IMR-90 (cell line): ENCODE data around the gene TAX1BP1. TPM values are rescaled to one million over a fixed set of nuclear protein-coding genes. Genes with fewer than 3 reads are reported as not detected.

Experiments
- ATAC-seq: fragments of 200-7000 bp; cut with Tn5 transposase; 2 replicates; pipeline ENCODE4 v1.9.1; 2020; ENCODE audit warnings: low read depth, mild to moderate bottlenecking, moderate library complexity
- BruUV-seq: library from RNA; stranded (reverse); fragments of 400-500 nt; replicated peaks from 2 replicates; lab custom pipeline; 2021; lab: Mats Ljungman, UMichigan
- CTCF ChIA-PET: fragments of 300-600 bp; formaldehyde crosslinking; extraction: SDS; loops from one replicate; lab custom pipeline; 2021; ENCODE audit warnings: antibody characterized with exemption; lab: Yijun Ruan, JAX
- POLR2A ChIA-PET: fragments of 300-600 bp; sonication (Branson Sonifier 250); formaldehyde crosslinking; loops from one replicate; lab custom pipeline; 2022; ENCODE audit warnings: antibody characterized with exemption; ENCODE audit not compliant: unreplicated experiment; lab: Charles Lee
- DNase-seq: peaks from one replicate; pipeline ENCODE4 v3.0.0; 2013
- H2AFZ ChIP-seq: replicated peaks from 2 replicates; pipeline ENCODE3; 2013; ENCODE audit warnings: low read length, mild to moderate bottlenecking; ENCODE audit not compliant: poor library complexity
- H2AK5ac ChIP-seq: 2 replicates; pipeline ENCODE4 v1.6.1; 2013; ENCODE audit warnings: low read depth, low read length, inconsistent platforms
- H2AK9ac ChIP-seq: replicated peaks from 2 replicates; pipeline ENCODE3; 2013; ENCODE audit warnings: mild to moderate bottlenecking, low read depth, low read length, moderate library complexity; ENCODE audit not compliant: poor library complexity
- H2BK120ac ChIP-seq: 2 replicates; pipeline ENCODE4 v1.6.1; 2013; ENCODE audit warnings: low read depth, low read length, inconsistent platforms
- H2BK15ac ChIP-seq: 3 replicates; pipeline ENCODE4 v1.6.1; 2013; ENCODE audit warnings: low read depth, low read length, inconsistent platforms
- H2BK20ac ChIP-seq: 2 replicates; pipeline ENCODE4 v1.6.1; 2013; ENCODE audit warnings: low read depth, mild to moderate bottlenecking, inconsistent platforms, low read length, moderate library complexity
- H2BK5ac ChIP-seq: 2 replicates; pipeline ENCODE4 v1.6.1; 2013; ENCODE audit warnings: mild to moderate bottlenecking, low read depth, low read length, inconsistent platforms; ENCODE audit not compliant: poor library complexity, severe bottlenecking
- H3K14ac ChIP-seq: replicated peaks from 2 replicates; pipeline ENCODE4 v1.6.1; 2013; ENCODE audit warnings: low read depth, low read length, inconsistent platforms
- H3K18ac ChIP-seq: 2 replicates; pipeline ENCODE4 v1.6.1; 2013; ENCODE audit warnings: low read depth, low read length, control low read depth
- H3K23ac ChIP-seq: 2 replicates; pipeline ENCODE4 v1.6.1; 2013; ENCODE audit warnings: low read depth, low read length, inconsistent platforms
- H3K27ac ChIP-seq: 2 replicates; pipeline ENCODE4 v1.5.1; 2013; ENCODE audit warnings: mild to moderate bottlenecking, control low read depth, low read length; ENCODE audit not compliant: insufficient read depth
- H3K27me3 ChIP-seq: 2 replicates; pipeline ENCODE4 v1.6.1; 2013; ENCODE audit warnings: low read length; ENCODE audit not compliant: control insufficient read depth, insufficient read depth
- H3K36me3 ChIP-seq: 2 replicates; pipeline ENCODE4 v1.6.1; 2013; ENCODE audit warnings: low read length, mixed read lengths; ENCODE audit not compliant: control insufficient read depth, insufficient read depth
- H3K4ac ChIP-seq: 2 replicates; pipeline ENCODE4 v1.6.1; 2013; ENCODE audit warnings: low read depth, low read length, inconsistent platforms
- H3K4me1 ChIP-seq: 2 replicates; pipeline ENCODE4 v1.6.1; 2013; ENCODE audit warnings: low read length, mixed read lengths; ENCODE audit not compliant: control insufficient read depth, insufficient read depth
- H3K4me2 ChIP-seq: 2 replicates; pipeline ENCODE4 v1.6.1; 2013; ENCODE audit warnings: low read depth, mild to moderate bottlenecking, control low read depth, low read length, moderate library complexity
- H3K4me3 ChIP-seq: 2 replicates; pipeline ENCODE4 v1.5.1; 2013; ENCODE audit warnings: low read depth, mild to moderate bottlenecking, control low read depth, low read length, moderate library complexity; ENCODE audit not compliant: insufficient read depth
- H3K56ac ChIP-seq: 2 replicates; pipeline ENCODE4 v1.6.1; 2013; ENCODE audit warnings: low read length, inconsistent platforms; ENCODE audit not compliant: insufficient read depth; ENCODE audit errors: extremely low read depth
- H3K79me1 ChIP-seq, 2 experiments: 2 replicates each; pipeline ENCODE4 v1.6.1; 2013; ENCODE audit warnings: low read length in 2 of 2, inconsistent platforms in 1 of 2, low read depth in 1 of 2
- H3K9ac ChIP-seq: 2 replicates; pipeline ENCODE4 v1.6.1; 2013; ENCODE audit warnings: low read depth, low read length, control low read depth
- H3K9me1 ChIP-seq: 2 replicates; pipeline ENCODE4 v1.6.1; 2013; ENCODE audit warnings: low read length, inconsistent platforms; ENCODE audit not compliant: insufficient read depth
- H3K9me3 ChIP-seq: 2 replicates; pipeline ENCODE4 v1.6.1; 2013; ENCODE audit warnings: low read length; ENCODE audit not compliant: control insufficient read depth, insufficient read depth
- H4K20me1 ChIP-seq: 2 replicates; pipeline ENCODE4 v1.6.1; 2013; ENCODE audit warnings: low read length, inconsistent platforms; ENCODE audit not compliant: insufficient read depth
- H4K5ac ChIP-seq: 2 replicates; pipeline ENCODE4 v1.6.1; 2013; ENCODE audit warnings: mild to moderate bottlenecking, low read depth, low read length, control low read depth
- H4K8ac ChIP-seq, 2 experiments: 2 replicates each; pipeline ENCODE4 v1.6.1; 2013; ENCODE audit warnings: low read depth in 2 of 2, low read length in 2 of 2, control low read depth in 1 of 2, inconsistent platforms in 1 of 2
- H4K91ac ChIP-seq: 2 replicates; pipeline ENCODE4 v1.6.1; 2013; ENCODE audit warnings: low read depth, low read length, inconsistent platforms; ENCODE audit not compliant: insufficient read depth
- BHLHE40 ChIP-seq: fragments of 150-350 bp; IDR thresholded peaks from 2 replicates; pipeline ENCODE4 v1.6.1; 2016; ENCODE audit warnings: mild to moderate bottlenecking, low read depth, low read length
- CEBPB ChIP-seq: IDR thresholded peaks from 2 replicates; pipeline ENCODE4 v1.6.1; 2012; ENCODE audit warnings: low read depth, low read length, improper control_type of control experiment
- CHD1 ChIP-seq: IDR thresholded peaks from 2 replicates; pipeline ENCODE4 v1.6.1; 2012; ENCODE audit warnings: low read depth, low read length, improper control_type of control experiment
- CTCF ChIP-seq: conservative IDR thresholded peaks from 2 replicates; pipeline ENCODE4 v1.5.1; 2012; ENCODE audit warnings: mild to moderate bottlenecking, low read depth, low read length, improper control_type of control experiment
- ELK1 ChIP-seq: fragments of 150-350 bp; IDR thresholded peaks from 2 replicates; pipeline ENCODE4 v1.6.1; 2016; ENCODE audit warnings: low read depth, mild to moderate bottlenecking, low read length, moderate library complexity, borderline replicate concordance
- FOS ChIP-seq: fragments of 150-350 bp; IDR thresholded peaks from 2 replicates; pipeline ENCODE4 v1.6.1; 2016; ENCODE audit warnings: low read depth, low read length
- MAFK ChIP-seq: IDR thresholded peaks from 2 replicates; pipeline ENCODE4 v1.6.1; 2012; ENCODE audit warnings: low read depth, low read length, improper control_type of control experiment
- MAZ ChIP-seq: IDR thresholded peaks from 2 replicates; pipeline ENCODE4 v1.6.1; 2012; ENCODE audit warnings: low read depth, mild to moderate bottlenecking, low read length, improper control_type of control experiment, moderate library complexity, borderline replicate concordance
- MXI1 ChIP-seq: IDR thresholded peaks from 2 replicates; pipeline ENCODE4 v1.6.1; 2012; ENCODE audit warnings: low read depth, mild to moderate bottlenecking, low read length, moderate library complexity, borderline replicate concordance
- NFE2L2 ChIP-seq: fragments of 150-350 bp; IDR thresholded peaks from 2 replicates; pipeline ENCODE4 v1.6.1; 2016; ENCODE audit warnings: low read depth, mild to moderate bottlenecking, low read length
- POLR2A ChIP-seq: IDR thresholded peaks from 2 replicates; pipeline ENCODE4 v1.6.1; 2012; ENCODE audit warnings: mild to moderate bottlenecking, low read depth, low read length
- RAD21 ChIP-seq: IDR thresholded peaks from 2 replicates; pipeline ENCODE4 v1.6.1; 2012; ENCODE audit warnings: low read length, improper control_type of control experiment
- RCOR1 ChIP-seq: IDR thresholded peaks from 2 replicates; pipeline ENCODE4 v1.6.1; 2012; ENCODE audit warnings: mild to moderate bottlenecking, low read length, improper control_type of control experiment; ENCODE audit not compliant: insufficient replicate concordance
- RFX5 ChIP-seq: IDR thresholded peaks from 2 replicates; pipeline ENCODE4 v1.8.0; 2012; ENCODE audit warnings: low read depth, mild to moderate bottlenecking, low read length, moderate library complexity
- SMC3 ChIP-seq: fragments of 150-350 bp; IDR thresholded peaks from 2 replicates; pipeline ENCODE4 v1.6.1; 2016; ENCODE audit warnings: low read depth, mild to moderate bottlenecking, antibody characterized with exemption, low read length, moderate library complexity
- USF2 ChIP-seq: fragments of 150-350 bp; IDR thresholded peaks from 2 replicates; pipeline ENCODE4 v1.6.1; 2017; ENCODE audit warnings: mild to moderate bottlenecking, antibody characterized with exemption, low read length, low read depth
- WGBS, 2 experiments: methylation state at CpG; one replicate each; pipeline versions ENCODE4 v1.1.5 to v1.1.7; 2013; ENCODE audit warnings: missing lambda C conversion rate in 2 of 2; ENCODE audit not compliant: insufficient read length in 1 of 2; ENCODE audit errors: extremely low coverage in 2 of 2; 5-methylcytosine and 5-hydroxymethylcytosine counted together
- dilution Hi-C: fragments of 300-500 bp; cut with HindIII; formaldehyde crosslinking; loops from one replicate; pipeline ENCODE4 v1.14.3; 2018; ENCODE audit warnings: low sequenced_read_pairs; ENCODE audit not compliant: unreplicated experiment
- in situ Hi-C: fragments of 300-500 bp; cut with MboI; formaldehyde crosslinking; loops from 3 replicates; pipeline ENCODE4 v1.14.3; 2019; ENCODE audit warnings: low sequenced_read_pairs, inconsistent platforms, mixed read lengths
- intact Hi-C: fragments of 100-400 bp; cut with micrococcal nuclease; formaldehyde crosslinking; loops from 2 replicates; pipeline ENCODE4 v1.10.0; 2022
- polyA plus RNA-seq, 3 experiments: library from polyadenylated mRNA; depleted of rRNA; stranded (reverse); fragments of >200 nt; gene quantifications; 2 replicates each; pipeline ENCODE4 v1.2.3, GENCODE V29; 2012; ENCODE audit warnings: low replicate concordance in 1 of 3
- total RNA-seq: library from RNA; depleted of rRNA; stranded (reverse); fragments of >200 nt; gene quantifications from 2 replicates; pipeline ENCODE4 v1.2.3, GENCODE V29; 2012

TAX1BP1 gene
- total and polyA plus RNA-seq, 2 of the 4 experiments (the other 2 are of a cell fraction), result 49.0 to 52.7 TPM

- H2BK20ac ChIP-seq, result no peak overlapping the region
- 0 out of 2 replicates have a peak, but pooled peaks cover 2% of the 10 kb centered on the region for H3K4me1 ChIP-seq
- DNase-seq (no peak), ATAC-seq (no peak)
- no peaks in the 10 kb centered on the region for H3K9me3 ChIP-seq
- H3K9ac ChIP-seq, result no peak overlapping the region
- H3K27me3 ChIP-seq, result no peaks in the 10 kb centered on the region
- in situ Hi-C loops (no loop called here), intact Hi-C loops (no loop called here), dilution Hi-C loops (no loop called here)
- no peak for TF ChIP-seq NFE2L2
- TF ChIP-seq MAFK, result no peak
- no peak for TF ChIP-seq MAZ
- no peak for TF ChIP-seq CHD1
- no peak for TF ChIP-seq RFX5
- no peak for TF ChIP-seq MXI1
- TF ChIP-seq USF2, result no peak
- no peak for TF ChIP-seq BHLHE40
- no peak for TF ChIP-seq RAD21
- TF ChIP-seq FOS, result no peak
- TF ChIP-seq CTCF, result no peak
- no peak for TF ChIP-seq CEBPB
- TF ChIP-seq RCOR1, result no peak
- no peak for TF ChIP-seq ELK1
- TF ChIP-seq POLR2A, result no peak
- no peak for TF ChIP-seq SMC3
- H2BK5ac ChIP-seq, result no peak overlapping the region
- H3K27ac ChIP-seq, result no peak overlapping the region
- BruUV-seq, result no TSS peak
- no CpG with 5 or more reads among the region's 3 CpGs for WGBS, 2 experiments
- no peak overlapping the region for H3K4ac ChIP-seq
- ChIA-PET CTCF (no interaction called here), POLR2A (no interaction called here)
- H4K5ac ChIP-seq, result no peak overlapping the region
- H2AFZ ChIP-seq, result no peak overlapping the region
- peaks cover 3% of the 10 kb centered on the region; the same call in 1 of the 2 replicates for H3K9me1 ChIP-seq
- no peak overlapping the region for H3K14ac ChIP-seq
- no peak overlapping the region for H3K56ac ChIP-seq
- no peak overlapping the region for H4K8ac ChIP-seq
- no peak overlapping the region for H2BK120ac ChIP-seq
- no peak overlapping the region for H3K4me3 ChIP-seq
- 0 out of 2 replicates have a peak, but pooled peaks cover 9% of the 10 kb centered on the region for H4K20me1 ChIP-seq
- H2BK15ac ChIP-seq, result no peak overlapping the region
- peaks cover 1% of the 10 kb centered on the region for H3K36me3 ChIP-seq
- no peak overlapping the region for H3K4me2 ChIP-seq
- H3K18ac ChIP-seq, result no peak overlapping the region
- H3K79me1 ChIP-seq, result peaks cover 9 to 13% of the 10 kb centered on the region in 2 experiments; a peak in 2 of 4 replicates
- no peak overlapping the region for H3K23ac ChIP-seq
- H2AK5ac ChIP-seq, result no peak overlapping the region
- H2AK9ac ChIP-seq, result no peak overlapping the region
- H4K91ac ChIP-seq, result no peak overlapping the region
These were observed 131.1 kb downstream of the TAX1BP1 start for GRCh38 chr7:27871086-27871485.
